Measurements from ENCODE around the gene SLC35B1. TPM values are rescaled to one million over a fixed set of nuclear protein-coding genes. Genes with fewer than 3 reads are reported as not detected.

Gene SLC35B1
- total RNA-seq, 1 experiment from 2014 or later, result 228 TPM

- Mint-ChIP-seq H3K27me3 (ENCODE audit: insufficient read depth, unreplicated experiment) (no peaks in the 10 kb centered on the region), H3K36me3 (ENCODE audit: insufficient read depth, unreplicated experiment) (peaks cover 33% of the 10 kb centered on the region), H3K4me3 (ENCODE audit: unreplicated experiment) (no peak overlapping the region), H3K27ac (ENCODE audit: unreplicated experiment) (no peak overlapping the region), H3K9me3 (ENCODE audit: unreplicated experiment) (no peaks in the 10 kb centered on the region), H3K4me1 (ENCODE audit: low read depth, unreplicated experiment) (peaks cover 18% of the 10 kb centered on the region)
- peaks cover 8% of the 10 kb centered on the region for H3K36me3 ChIP-seq (ENCODE audit: control insufficient read depth, insufficient read depth, low read length)
- DNase-seq, result no peak
- no TSS peak for BruUV-seq (replicated peaks)
- H3K27me3 ChIP-seq (replicated peaks; ENCODE audit: control insufficient read depth, insufficient read depth, low read length), result no peaks in the 10 kb centered on the region
- intact Hi-C loops (cut with micrococcal nuclease; ENCODE audit: unreplicated experiment), result loop anchor here (2.0 kb wide), 1 partner anchor 283 kb away; the partner anchor contains the start of gene PHB1
- H3K4me3 ChIP-seq (ENCODE audit: low read depth, low read length), result no peak overlapping the region
- no peaks in the 10 kb centered on the region for H3K9me3 ChIP-seq
- TF ChIP-seq CTCF (IDR thresholded peaks at IDR 0.05; ENCODE audit: insufficient read depth in 1 of 2, low read depth in 1 of 2, low read length in 1 of 2, severe bottlenecking in 1 of 2, unreplicated experiment in 1 of 2), result no peak
- H3K4me1 ChIP-seq, result no peaks in the 10 kb centered on the region; the same call in 1 of the 2 replicates
- ChIA-PET CTCF (interaction anchor here (1.4 to 8.6 kb wide), 8 partner anchors 9 to 141 kb away, joined by 5 to 114 read pairs (median 22); partner anchors contain the start of genes FAM117A, NXPH3 and SLC35B1), POLR2A (interaction anchor here (0.5 to 1.9 kb wide), 3 partner anchors 11 to 128 kb away, joined by 5 to 12 read pairs (median 7); partner anchors contain the start of gene FAM117A)
Observed at GRCh38 chr17:49698005-49698404, 9.8 kb downstream of the SLC35B1 start.

- intact Hi-C loops (cut with micrococcal nuclease; ENCODE audit: unreplicated experiment), result no loop called here
- DNase-seq, result no peak
- CTCF ChIA-PET, result interaction anchor here (0.5 to 8.6 kb wide), 12 partner anchors 8 to 381 kb away, joined by 3 to 114 read pairs (median 5); partner anchors contain the start of genes FAM117A, NXPH3 and PHB1
- Histone ChIP-seq H3K4me3 (ENCODE audit: low read depth, low read length) (no peak overlapping the region), H3K27me3 (replicated peaks; ENCODE audit: control insufficient read depth, insufficient read depth, low read length) (no peaks in the 10 kb centered on the region), H3K4me1 (no peaks in the 10 kb centered on the region; the same call in 1 of the 2 replicates), H3K9me3 (no peaks in the 10 kb centered on the region), H3K36me3 (ENCODE audit: control insufficient read depth, insufficient read depth, low read length) (peaks cover 2% of the 10 kb centered on the region; the same call in 1 of the 2 replicates)
- no peak for TF ChIP-seq CTCF (IDR thresholded peaks at IDR 0.05; ENCODE audit: insufficient read depth in 1 of 2, low read depth in 1 of 2, low read length in 1 of 2, severe bottlenecking in 1 of 2, unreplicated experiment in 1 of 2)
- Mint-ChIP-seq H3K9me3 (ENCODE audit: unreplicated experiment) (no peaks in the 10 kb centered on the region), H3K4me3 (ENCODE audit: unreplicated experiment) (no peak overlapping the region), H3K27me3 (ENCODE audit: insufficient read depth, unreplicated experiment) (peaks cover 5% of the 10 kb centered on the region), H3K4me1 (ENCODE audit: low read depth, unreplicated experiment) (peaks cover 18% of the 10 kb centered on the region), H3K27ac (ENCODE audit: unreplicated experiment) (no peak overlapping the region), H3K36me3 (ENCODE audit: insufficient read depth, unreplicated experiment) (peaks cover 19% of the 10 kb centered on the region)
- no TSS peak for BruUV-seq (replicated peaks)
- POLR2A ChIA-PET, result interaction anchor here (1.0 kb wide), 1 partner anchor 12 kb away, joined by 4 read pairs; the partner anchor contains the start of gene SLC35B1
Observed at GRCh38 chr17:49696233-49696761, 11.5 kb downstream of the SLC35B1 start.

GRCh38 chr17:49695698-49696232, 12.0 kb downstream of the SLC35B1 start:
- no TSS peak for BruUV-seq (replicated peaks)
- Histone ChIP-seq H3K4me1 (no peaks in the 10 kb centered on the region; the same call in 1 of the 2 replicates), H3K4me3 (ENCODE audit: low read depth, low read length) (no peak overlapping the region), H3K9me3 (no peaks in the 10 kb centered on the region), H3K36me3 (ENCODE audit: control insufficient read depth, insufficient read depth, low read length) (no peaks in the 10 kb centered on the region), H3K27me3 (replicated peaks; ENCODE audit: control insufficient read depth, insufficient read depth, low read length) (no peaks in the 10 kb centered on the region)
- Mint-ChIP-seq H3K9me3 (ENCODE audit: unreplicated experiment) (no peaks in the 10 kb centered on the region), H3K4me3 (ENCODE audit: unreplicated experiment) (no peak overlapping the region), H3K4me1 (ENCODE audit: low read depth, unreplicated experiment) (peaks cover 18% of the 10 kb centered on the region), H3K27ac (ENCODE audit: unreplicated experiment) (no peak overlapping the region), H3K27me3 (ENCODE audit: insufficient read depth, unreplicated experiment) (peaks cover 5% of the 10 kb centered on the region), H3K36me3 (ENCODE audit: insufficient read depth, unreplicated experiment) (peaks cover 13% of the 10 kb centered on the region)
- intact Hi-C loops (cut with micrococcal nuclease; ENCODE audit: unreplicated experiment), result loop anchor here (1.0 to 2.0 kb wide), 3 partner anchors 77 to 127 kb away; partner anchors contain the start of gene NXPH3
- no peak for DNase-seq
- TF ChIP-seq CTCF (IDR thresholded peaks at IDR 0.05; ENCODE audit: insufficient read depth in 1 of 2, low read depth in 1 of 2, low read length in 1 of 2, severe bottlenecking in 1 of 2, unreplicated experiment in 1 of 2), result no peak
- ChIA-PET POLR2A (no interaction called here), CTCF (interaction anchor here (0.6 to 8.6 kb wide), 10 partner anchors 9 to 281 kb away, joined by 3 to 114 read pairs (median 6); partner anchors contain the start of genes FAM117A, NXPH3 and PHB1)

Data from Caco-2 (cell line).